ENCODE results near the gene NCCRP1.

DNA sequence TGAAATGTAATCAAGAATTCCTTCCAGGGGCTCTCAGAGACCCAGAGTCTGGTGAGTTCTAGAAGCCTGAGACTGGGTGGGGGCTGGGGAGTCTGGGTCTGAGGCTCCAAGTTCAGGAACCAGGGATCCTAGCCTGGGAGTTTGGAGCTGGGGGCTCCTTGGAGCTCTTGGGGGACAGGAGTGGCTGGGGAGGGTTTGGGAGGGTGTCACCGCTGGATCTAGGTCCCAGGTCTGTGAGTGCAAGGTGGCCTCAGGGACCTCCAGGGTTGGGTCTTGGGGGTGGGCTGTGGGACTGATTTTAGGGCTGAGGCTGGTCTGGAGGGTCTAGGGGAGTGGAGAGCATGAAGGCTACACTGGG lies 6.2 kb downstream of the NCCRP1 start:
- TF ChIP-seq EZH2 (IDR thresholded peaks at IDR 0.05; ENCODE audit: low read length, missing control alignments), result no peak
- TF ChIP-seq, protein P1, sequence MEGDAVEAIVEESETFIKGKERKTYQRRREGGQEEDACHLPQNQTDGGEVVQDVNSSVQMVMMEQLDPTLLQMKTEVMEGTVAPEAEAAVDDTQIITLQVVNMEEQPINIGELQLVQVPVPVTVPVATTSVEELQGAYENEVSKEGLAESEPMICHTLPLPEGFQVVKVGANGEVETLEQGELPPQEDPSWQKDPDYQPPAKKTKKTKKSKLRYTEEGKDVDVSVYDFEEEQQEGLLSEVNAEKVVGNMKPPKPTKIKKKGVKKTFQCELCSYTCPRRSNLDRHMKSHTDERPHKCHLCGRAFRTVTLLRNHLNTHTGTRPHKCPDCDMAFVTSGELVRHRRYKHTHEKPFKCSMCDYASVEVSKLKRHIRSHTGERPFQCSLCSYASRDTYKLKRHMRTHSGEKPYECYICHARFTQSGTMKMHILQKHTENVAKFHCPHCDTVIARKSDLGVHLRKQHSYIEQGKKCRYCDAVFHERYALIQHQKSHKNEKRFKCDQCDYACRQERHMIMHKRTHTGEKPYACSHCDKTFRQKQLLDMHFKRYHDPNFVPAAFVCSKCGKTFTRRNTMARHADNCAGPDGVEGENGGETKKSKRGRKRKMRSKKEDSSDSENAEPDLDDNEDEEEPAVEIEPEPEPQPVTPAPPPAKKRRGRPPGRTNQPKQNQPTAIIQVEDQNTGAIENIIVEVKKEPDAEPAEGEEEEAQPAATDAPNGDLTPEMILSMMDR (conservative IDR thresholded peaks at IDR 0.05 in 1 of 2, IDR thresholded peaks at IDR 0.05 in 1 of 2; ENCODE audit: low read depth in 1 of 2, low read length in 2 of 2), result no peak
